NCI-H82 treated with DMSO at 0.1 percent for 48 hours (cell line): Measurements from ENCODE around the gene TBCD.
"Not testable (repeated sequence)": the region's sequence is repeated elsewhere in the genome, so short reads cannot be mapped to it uniquely, and the experiment has no call there.

Experiments used
- DNase-seq: peaks from one replicate; lab custom pipeline; 2025; ENCODE audit not compliant: unreplicated experiment; lab: John Stamatoyannopoulos, UW

Gene TBCD

DNA sequence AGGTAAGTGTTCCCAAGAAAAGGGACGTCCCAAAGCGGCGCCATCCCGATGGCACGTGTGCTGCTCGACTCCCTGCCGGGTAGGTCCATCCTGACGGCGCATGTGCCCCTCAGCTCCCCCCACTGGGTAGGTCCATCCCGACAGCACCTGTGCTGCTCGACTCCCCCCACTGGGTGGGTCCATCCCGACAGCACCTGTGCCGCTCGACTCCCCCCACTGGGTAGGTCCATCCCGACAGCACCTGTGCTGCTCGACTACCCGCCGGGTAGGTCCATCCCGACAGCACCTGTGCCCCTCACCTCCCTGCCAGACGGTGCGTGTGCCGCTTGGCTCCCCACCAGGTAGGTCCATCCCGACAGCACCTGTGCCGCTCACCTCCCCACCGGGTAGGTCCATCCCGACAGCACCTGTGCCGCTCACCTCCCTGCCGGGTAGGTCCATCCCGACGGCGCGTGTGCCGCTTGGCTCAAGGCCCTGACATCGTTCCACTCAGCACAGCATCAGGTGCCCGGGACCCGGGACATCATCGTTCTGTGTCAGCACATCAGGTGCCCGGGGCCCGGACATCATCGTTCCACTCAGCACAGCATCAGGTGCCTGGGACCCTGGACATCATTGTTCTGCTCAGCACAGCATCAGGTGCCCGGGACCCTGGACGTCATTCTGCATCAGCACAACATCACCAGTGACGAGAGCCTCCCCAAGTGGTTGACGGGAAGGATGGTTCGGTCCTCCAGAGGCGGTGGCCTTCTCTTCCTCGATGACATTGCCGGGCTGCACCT lies 22.2 kb upstream of the TBCD start:
- DNase-seq: no peak

GRCh38 chr17:82732118-82732743 lies 19.6 kb upstream of the TBCD start:
- no peak for DNase-seq

- DNase-seq: no peak
Measured at GRCh38 chr17:82734987-82735866, 16.6 kb upstream of the TBCD start, which contains the start of gene FN3K. FN3K (plus strand) TSS chr17:82735615; CDS start chr17:82735637, 22 bp downstream.

DNA sequence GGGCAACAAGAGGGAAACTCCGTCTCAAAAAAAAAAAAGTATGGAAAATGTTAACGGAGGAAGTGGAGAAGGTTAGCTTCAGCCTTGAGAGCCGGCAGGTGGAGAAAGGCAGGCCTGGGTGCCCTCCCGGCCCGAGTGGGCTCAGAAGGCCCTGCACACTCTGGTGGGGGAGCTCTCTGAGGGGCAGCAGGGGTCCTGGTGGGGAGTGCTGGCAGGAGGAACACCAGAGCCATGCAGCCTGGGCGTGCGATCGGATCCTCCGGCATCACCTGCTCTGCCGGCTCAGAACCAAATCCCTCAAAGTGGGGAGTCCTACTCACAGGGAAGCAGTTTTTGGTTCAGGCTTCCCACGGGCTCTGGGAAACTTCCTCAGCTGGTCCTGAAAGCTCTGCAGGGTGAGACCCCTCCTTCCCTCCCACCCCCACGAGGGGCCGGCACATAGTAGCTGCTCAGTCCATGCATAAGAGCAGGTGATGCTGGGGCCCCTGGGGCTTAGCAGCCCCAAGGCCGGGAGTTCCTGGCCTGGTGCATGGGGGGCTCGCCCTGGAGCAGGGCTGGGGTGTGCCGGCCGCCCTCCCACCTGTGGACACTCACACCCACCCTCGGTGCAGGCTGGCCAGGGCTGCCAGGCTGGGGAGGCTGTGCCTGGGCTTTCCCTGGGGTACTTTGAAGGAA lies 15.2 kb upstream of the TBCD start:
- no peak for DNase-seq

- DNase-seq: no peak
Measured at GRCh38 chr17:82737967-82738877, 13.6 kb upstream of the TBCD start.

GRCh38 chr17:82740906-82741759 lies 10.7 kb upstream of the TBCD start:
- DNase-seq: no peak

DNA sequence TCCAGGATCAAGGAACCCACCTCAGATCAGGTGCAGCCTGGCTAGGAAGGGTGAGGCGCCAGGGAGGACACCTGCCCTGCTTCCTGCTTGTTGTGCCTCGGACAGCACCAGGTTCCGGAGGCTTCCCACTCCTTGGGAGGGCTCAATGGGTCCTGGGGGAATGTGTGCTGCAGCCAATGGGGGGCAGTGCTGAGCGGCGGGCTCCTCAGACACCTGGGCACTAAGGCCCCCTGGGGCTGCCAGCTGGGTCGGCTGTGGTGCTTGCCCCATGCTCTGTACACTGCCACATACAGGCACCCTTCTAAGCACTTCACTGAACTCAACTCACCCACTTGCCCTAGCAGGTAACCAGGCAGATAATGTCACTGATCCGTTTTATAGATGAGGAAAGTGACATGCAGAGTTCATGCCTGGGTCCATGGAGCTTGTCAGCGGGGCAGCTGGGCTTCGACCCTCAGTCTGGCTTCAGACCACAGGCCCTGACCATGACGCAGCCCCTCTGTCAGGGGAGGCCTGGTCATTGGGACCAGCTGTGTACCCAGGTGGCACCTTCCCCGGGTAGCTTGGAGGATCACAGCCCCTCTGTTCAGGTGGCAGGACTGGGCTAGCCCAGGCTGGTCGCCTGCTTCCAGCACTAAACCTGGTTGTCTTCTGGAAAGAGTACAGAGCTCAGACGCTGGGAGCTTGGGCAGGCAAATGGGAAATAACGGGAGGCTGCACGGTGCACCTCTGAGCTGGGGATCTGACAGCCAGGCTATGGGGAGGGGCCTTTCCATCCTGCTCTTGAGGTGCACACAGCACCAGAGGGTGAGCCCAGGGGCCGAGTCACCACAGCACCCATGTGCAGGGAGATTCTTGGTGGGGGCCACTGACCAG lies 8.3 kb upstream of the TBCD start:
- DNase-seq: no peak

GRCh38 chr17:82744736-82745135 lies 7.1 kb upstream of the TBCD start:
- DNase-seq: not testable (repeated sequence)

DNA sequence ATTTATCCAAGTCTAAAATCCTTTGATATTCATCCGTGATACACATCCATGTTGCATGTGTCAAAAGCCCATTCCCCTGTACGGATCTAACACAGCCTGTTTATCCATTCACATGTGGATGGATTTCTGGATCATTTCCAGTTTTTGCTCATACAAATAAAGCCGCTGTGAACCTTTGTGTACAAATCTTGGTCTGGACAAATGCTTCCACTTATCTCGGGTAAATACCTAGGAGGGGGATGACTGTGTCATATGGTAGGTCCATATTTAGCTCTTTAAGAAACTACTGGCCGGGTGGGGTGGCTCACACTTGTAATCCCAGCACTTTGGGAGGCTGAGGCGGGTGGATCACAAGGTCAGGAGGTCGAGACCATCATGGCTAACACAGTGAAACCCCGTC lies 6.3 kb upstream of the TBCD start:
- DNase-seq: peak; percentile 63

DNA sequence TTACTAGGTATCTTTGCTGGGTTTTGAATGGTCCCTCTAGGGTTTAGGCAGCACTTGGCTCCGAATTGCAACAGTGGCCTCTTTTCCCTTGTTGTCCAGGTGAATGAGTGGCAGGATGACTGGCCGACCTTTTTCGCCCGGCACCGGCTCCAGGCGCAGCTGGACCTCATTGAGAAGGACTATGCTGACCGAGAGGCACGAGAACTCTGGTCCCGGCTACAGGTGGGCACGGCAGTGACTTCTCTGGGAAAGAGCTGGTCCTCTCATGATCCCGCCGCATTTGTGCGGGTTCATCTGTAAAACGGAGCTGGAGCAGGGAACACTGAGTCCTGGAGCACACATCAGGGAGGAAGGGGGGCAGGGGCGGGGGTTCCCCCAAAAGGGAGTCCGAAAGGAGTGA lies 3.1 kb upstream of the TBCD start:
- no peak for DNase-seq

DNA sequence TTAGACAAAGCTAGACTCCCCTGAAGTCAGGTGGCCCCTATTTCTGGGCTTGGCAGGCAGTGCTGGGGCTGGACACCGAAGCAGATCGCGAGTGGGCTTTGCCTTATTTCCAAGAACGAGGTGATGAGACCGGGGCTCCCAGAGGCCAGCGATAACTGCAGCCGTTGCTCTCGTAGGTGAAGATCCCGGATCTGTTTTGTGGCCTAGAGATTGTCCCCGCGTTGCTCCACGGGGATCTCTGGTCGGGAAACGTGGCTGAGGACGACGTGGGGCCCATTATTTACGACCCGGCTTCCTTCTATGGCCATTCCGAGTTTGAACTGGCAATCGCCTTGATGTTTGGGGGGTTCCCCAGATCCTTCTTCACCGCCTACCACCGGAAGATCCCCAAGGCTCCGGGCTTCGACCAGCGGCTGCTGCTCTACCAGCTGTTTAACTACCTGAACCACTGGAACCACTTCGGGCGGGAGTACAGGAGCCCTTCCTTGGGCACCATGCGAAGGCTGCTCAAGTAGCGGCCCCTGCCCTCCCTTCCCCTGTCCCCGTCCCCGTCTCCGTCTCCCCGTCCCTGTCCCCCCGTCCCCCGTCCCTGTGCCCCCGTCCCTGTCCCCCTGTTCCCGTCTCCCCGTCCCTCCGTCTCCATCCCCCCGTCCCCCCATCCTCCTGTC lies 1.5 kb upstream of the TBCD start:
- DNase-seq: no peak

DNA sequence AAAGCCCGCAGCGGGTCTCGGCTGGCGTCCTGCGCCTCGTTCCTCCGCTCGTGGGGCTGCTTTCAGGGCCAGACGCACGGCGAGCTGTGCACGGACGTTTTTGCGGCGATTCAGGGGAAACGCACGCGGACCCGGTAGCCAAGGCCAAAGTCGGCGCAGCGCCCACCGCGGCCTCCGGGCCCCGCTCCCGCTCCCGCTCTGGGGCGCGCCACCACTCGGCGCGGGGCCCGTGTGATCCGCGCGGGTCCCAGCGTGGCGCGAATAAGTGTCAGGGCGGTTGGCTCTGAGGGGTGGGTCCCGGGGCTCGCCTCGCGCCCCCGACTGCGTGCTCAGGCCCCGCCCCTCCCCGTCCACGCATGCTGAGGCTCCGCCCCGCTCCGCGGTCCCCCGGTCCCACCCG lies 694 bp upstream of the TBCD start:
- no peak for DNase-seq

DNA sequence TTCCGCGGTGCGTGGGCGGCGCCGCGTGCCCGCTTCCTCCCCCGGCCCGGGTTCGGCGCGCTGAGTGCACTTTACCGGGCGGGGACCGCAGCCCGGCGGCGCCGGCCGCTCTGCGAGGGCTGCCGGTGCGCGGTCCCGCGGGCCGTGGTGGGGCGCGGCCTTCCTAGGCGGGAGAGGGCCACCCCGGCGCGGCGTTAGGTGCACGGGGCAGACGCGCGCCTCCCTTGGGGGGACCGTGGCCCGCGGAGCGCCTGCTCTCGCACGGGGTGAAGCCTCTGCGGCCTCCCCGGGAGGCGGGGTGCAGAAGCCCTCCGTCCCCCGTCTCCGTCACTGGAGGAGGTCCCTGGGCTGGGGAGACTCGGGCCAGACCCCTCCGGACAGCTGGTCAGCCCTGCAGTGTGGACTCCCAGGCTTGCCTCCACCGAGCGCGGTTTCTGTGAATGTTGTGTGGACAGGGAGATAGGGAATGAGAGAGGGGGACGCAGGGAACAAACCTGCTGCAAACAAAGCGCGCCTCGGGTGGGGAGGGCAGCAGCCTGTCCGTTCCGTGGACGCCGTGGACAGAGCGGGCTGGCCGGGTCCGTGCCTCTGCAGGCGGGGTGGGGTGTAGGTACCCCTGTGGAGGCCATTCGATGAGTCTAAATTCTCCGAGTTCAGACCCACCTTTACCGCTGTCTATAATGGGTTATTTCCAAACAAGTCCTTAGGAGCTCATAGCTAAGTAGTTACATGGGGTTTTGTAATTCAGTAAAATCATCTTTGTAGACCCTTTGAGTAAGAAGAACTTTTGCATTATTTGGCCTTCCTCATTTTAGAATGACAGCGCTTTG lies 721 bp downstream of the TBCD start:
- DNase-seq: no peak

- no peak for DNase-seq
Measured at GRCh38 chr17:82753201-82753464, 1.3 kb downstream of the TBCD start.

DNA sequence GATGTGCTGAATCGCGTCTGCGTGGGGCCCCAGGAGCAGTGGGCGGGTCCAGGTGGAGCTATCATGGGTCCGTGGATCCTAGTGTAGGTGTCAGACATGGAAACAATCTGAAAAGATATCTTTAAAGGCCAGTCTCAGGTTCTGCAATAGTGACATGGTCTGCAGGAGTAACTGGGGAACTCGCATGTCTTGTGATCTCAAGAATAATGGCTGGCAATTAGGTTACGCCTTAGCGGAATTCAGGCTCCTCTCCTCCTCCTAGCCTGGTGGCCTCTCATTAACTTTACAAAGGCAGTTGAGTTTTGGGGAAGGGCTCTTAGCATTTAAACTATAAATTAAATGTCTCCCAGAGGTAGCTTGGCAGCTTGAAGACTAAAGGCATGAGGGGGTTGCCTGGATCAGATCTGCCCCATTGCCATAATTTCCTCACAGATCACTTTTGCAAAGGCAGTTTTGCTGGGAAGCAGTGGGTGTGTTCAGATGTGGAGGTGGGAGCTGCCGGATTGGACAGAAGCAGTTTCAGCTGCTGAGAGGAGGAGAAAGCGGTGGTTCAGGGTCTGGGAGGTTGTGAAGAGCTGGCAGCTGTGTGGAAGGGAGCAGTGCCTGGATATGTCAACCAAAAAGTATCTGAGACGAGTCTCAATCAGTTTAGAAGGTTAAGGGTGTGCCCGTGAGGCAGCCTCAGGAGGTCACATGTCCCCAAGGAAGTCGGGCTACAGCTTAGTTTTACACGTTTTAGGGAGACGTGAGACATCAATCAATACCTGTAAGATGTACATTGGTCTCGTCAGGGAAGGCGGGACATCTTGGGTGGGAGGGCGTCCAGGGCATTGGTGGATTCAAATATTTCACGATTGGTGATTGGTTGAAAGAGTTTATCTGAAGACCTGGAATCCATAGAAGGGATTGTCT lies 2.7 kb downstream of the TBCD start:
- peak; percentile 67 for DNase-seq

- DNase-seq: no peak
Measured at GRCh38 chr17:82756166-82756565, 4.3 kb downstream of the TBCD start.
